IgD-negative memory B cell (primary cell): Measurements from ENCODE around the gene LHX5. TPM values are rescaled to one million over a fixed set of nuclear protein-coding genes. Genes with fewer than 3 reads are reported as not detected.

ENCODE experiments used
- polyA plus RNA-seq: library from polyadenylated mRNA; unstranded; fragments of 300-500 nt; fragmentation: Illumina TruSeq; gene quantifications from one replicate; pipeline ENCODE4 v1.2.3, GENCODE V29; 2021

Gene LHX5
- polyA plus RNA-seq, 1 donor from 2014 or later, result not detected

Other genes with a start within 250 kb of the LHX5 start
- gene SLC8B1, start 136.8 kb downstream of the LHX5 start, polyA plus RNA-seq, result 12.1 TPM
- gene PLBD2, start 113.3 kb downstream of the LHX5 start, polyA plus RNA-seq, result 7.1 TPM
- gene SDS, start 68.0 kb downstream of the LHX5 start, polyA plus RNA-seq, result not detected
- gene SDSL, start 49.5 kb downstream of the LHX5 start, polyA plus RNA-seq, result 0.43 TPM